ENCODE measurements around the gene PRR7.
A peak's percentile ranks its signal among the peaks of the same experiment; 100 is the strongest.

PRR7 gene

GRCh38 chr5:177452688-177453638 is 6.3 kb downstream of the PRR7 start:
- no peak for DNase-seq (ENCODE audit: low spot score)

DNA sequence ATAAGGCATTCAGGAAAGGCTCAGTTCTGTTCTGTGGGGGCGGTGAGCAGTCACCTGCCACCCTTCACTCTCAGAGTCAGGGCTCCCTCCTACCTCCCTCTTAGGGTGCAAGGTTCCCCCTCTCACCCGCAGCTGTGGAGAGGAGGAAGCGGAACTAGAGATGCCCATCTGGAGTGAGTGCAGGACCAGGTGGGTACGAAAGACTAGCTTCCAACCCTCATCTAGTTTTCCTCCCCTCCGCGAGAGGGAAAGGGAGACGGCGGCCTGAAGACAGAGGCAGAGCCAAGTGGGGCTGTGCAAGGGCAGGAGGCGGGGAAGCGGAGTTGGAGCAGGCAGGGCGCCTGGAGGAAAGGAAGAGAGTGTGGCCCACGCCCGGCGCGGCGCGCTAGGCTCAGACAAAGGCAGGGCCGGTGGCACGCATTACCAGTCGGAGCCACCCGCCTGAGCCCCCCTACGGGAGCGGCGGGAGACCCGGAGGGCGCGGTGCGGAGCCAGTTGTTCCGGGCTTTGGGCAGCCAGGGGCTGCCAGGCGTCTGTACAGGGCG is 7.3 kb downstream of the PRR7 start:
- DNase-seq (ENCODE audit: low spot score) = no peak

DNA sequence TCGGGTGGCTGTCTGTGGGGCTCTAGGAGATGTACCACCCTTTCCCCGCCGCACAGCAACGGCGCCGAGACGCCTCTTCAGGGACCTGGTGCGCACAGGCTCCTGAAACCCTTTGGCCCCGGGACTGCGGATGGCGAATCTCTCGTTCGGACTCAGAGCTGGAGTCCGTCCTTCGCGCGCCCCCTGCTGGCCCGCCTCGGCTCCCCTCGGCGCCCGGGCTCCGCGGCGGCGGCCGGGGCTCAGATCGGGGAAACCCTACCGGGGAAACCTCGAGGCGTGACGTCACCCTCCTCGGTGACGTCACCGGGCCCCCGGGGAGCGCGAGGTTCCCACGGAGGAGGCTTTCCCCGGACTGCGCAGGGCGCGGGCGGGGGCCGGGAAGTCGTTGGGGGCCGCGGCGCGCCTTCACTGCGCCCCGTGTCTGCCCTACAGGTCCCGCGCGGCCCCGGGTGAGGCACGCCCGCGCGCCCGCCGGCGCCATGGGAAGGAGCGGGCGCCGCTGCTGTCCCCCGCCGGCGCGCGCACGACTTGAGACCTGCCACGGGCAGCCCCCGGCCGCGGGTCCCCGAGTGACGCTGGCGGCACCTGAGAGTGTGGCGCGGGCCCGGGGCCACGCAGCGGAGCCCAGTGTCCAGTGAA is 7.9 kb downstream of the PRR7 start:
- DNase-seq (ENCODE audit: low spot score) = peak; percentile 97

GRCh38 chr5:177455036-177455660 is 8.5 kb downstream of the PRR7 start:
- DNase-seq (ENCODE audit: low spot score) = peak; percentile 73

DNA sequence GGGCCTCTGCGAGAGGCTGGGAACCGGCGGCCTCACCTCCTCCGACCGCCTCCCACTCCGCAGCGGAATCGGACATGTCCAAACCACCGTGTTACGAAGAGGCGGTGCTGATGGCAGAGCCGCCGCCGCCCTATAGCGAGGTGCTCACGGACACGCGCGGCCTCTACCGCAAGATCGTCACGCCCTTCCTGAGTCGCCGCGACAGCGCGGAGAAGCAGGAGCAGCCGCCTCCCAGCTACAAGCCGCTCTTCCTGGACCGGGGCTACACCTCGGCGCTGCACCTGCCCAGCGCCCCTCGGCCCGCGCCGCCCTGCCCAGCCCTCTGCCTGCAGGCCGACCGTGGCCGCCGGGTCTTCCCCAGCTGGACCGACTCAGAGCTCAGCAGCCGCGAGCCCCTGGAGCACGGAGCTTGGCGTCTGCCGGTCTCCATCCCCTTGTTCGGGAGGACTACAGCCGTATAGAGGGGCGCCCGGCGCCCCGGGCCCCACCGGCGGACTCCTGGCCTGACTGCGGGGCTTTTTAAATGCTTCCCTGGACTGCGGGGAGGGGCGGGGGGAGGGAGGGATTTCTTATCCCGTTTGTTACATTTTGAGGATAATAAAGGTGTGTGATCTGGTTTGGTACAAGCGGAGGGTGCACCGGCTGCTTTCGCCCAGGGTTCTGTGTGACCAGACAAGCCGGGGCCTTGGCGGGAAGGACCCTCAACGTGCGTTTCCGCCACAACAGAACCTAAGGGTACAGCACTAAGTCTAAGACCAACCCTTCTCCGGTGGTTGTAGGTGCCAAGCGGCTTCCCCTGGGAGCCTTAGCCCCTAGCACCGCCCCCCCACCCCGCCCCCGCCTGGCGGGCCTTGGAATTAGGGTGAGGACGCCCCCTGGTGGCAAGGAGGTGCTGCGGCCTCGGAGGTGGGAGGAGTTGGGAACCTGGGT is 9.3 kb downstream of the PRR7 start:
- peak; percentile 95 for DNase-seq (ENCODE audit: low spot score)

GRCh38 chr5:177456591-177456964 is 10.0 kb downstream of the PRR7 start:
- DNase-seq (ENCODE audit: low spot score) = no peak

DNA sequence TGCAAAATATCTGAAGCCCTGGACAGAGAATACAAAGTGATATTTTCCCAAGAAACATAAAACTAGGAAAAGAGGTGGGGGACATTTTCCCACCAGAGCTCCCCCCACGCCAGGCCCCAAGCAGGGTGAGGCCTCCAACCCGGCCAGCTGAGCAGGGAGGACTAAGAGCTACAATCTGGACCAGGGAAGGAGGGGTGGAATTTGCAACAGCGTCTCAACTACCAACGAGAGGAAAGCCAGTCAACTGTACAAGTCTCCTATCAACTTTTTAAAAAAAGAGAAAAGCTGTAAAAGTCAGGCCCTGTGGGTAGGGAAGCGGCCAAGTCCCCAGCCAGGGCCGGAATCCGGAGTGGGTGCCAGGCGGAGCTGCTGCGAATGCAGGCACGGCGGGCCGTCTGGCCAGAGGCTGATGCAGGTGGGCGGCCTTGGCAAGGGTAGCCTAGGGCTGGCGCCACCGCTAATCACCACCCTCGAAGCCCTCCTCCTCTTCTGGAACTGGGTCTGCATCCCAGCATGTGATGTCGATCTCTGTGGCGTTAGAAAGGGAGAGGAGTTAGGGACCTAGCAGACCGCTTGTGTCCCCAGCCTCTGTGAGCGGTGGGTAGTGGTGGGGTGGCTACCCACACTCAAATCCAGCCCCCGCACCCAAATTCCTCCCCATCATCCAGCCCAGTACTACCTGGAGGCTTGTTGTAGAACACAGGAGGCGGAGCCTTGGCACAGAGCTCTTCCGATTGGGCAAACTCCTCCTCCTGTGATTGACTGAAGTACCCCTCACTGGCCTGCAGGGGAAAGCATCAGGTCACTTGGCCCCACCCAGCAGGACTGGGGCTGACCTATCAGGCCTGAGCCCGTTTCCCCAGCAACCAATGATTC is 10.6 kb downstream of the PRR7 start:
- DNase-seq (ENCODE audit: low spot score) = peak; percentile 94

DNA sequence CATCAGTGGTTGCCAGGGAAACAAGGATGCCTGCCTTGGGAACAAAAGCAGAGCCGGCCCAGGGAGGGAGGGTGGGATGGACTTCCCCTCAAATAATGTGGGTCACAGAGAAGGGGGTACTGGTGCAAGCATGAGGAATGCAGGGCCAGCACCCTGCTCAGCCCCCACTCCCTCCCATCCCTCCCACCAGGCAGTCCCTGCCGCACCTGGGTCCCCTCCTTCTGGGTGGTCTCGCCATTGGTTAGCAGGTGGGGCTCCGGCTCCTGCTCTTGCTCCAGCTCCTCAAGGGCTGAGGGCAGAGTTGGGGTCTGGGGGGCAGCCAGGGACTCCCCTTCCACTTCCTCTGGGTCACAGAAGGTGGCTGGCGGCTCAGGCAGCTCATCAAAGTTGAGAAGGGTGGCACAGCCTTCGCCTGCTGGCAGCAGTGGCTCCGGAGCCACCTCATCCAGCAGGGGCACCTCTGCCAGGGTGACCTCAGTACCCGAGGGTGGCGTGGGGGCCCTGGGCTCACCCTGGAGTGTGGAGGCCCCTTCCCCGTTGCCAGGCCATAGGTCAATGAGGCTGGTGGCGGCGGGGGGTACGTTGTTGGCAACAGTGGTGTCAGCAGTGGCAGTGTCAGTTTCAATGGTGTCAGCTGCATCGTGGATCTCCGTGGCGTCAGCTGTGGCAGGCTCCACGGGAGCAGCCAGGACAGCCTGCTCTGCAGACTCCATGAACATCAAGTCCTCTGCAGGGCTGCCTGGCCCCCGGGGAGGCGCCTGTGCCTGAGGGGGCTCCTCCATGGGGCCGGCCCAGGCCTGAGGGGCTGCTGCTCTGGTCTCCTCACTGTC is 11.5 kb downstream of the PRR7 start:
- no peak for DNase-seq (ENCODE audit: low spot score)

DNA sequence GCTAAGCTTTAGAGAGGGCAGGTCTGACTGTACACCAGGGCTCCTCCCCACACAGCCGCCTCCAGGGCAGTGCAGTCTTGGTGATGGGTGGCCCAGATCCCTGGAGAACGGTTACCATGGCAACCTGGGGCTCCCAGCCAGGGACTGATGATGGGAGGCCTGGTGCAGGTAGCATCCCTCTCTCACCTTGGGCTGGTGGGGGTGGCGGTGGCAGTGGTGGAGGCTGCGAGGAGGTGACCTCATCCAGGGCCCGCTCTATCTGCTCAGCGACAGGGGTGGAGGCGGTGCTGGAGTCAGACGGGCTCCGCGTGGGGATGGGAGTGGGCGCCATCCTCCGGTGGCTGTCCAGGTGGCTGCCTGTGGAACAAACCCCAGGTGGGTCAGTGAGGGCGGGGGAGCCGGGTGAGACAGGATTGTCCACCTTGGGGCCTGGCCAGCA is 12.3 kb downstream of the PRR7 start:
- no peak for DNase-seq (ENCODE audit: low spot score)

DNA sequence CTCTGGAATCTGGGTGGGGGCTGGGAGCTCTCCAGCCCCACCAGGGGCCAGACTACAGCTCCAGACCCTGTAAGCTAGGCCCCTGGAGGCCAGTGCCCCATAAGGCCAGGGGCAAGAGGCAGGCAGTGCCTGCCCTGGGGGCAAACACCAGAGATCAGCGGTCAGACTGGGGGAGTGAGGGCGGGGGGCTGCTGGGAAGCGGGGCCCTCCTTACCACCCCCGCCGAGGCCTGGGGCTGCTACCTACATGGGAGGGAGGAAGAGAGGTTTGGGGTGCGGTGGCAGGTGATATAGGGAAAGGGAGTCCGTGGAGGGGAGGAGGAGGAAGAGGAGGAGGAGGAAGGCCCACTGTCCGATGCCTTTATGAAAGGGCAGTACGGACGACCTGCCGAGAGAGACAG is 12.7 kb downstream of the PRR7 start:
- no peak for DNase-seq (ENCODE audit: low spot score)

DNA sequence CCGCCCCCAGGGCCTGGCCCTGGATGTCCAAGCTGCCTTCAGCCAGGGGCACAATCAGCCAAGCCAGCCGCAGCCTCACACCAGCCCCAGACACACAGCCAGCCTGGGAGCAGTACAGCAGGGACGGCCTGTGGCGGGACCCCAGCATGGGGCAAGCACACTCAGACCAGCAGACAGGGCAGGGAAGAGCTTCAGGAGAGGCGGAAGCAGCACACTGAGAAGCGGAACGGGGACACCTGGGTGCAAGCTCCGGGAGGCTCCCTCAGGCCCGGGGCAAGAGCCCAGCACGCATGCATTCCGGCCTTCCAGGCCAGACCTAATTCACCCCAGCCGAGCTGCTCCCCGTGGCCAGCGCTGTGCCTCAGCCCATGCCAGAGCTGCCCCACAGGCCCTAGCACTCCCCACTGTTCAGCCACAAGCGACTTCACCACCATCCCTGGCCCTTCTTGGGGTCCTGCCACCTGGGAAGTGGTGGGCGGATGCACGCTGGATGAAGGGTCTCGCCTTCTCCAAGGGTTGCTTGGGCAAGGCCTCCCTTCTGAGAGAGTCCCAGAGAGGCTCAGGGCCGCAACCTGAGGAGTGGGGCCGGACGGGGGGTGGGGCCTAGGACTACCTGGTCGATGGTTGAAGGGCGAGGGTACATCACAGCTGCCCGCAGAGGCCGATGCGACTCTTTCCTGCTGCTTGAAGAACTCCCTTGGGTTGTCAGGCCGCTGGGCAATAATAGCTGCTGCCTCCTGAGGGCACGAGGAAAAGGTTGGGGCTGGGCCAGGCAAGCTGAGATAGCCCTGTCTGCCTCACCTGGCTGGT is 13.4 kb downstream of the PRR7 start:
- no peak for DNase-seq (ENCODE audit: low spot score)

- DNase-seq (ENCODE audit: low spot score) = no peak
Measured at GRCh38 chr5:177462021-177462670, 15.5 kb downstream of the PRR7 start.

DNA sequence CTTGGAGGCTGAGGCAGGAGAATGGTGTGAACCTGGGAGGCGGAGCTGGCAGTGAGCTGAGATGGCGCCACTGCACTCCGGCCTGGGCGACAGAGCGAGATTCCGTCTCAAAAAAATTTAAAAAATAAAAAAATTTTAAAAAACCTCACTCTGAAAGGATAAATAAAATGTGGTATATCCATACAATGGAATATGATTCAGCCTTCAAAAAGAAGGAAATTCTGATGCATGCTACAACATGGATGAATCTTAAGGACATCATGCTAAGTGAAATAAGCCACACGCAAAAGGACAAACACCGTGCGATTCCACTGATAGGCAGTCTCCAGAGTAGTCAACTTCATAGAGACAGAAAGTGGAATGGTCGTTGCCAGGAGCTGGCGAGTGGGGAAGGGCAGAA is 18.4 kb downstream of the PRR7 start:
- no peak for DNase-seq (ENCODE audit: low spot score)

- no peak for DNase-seq (ENCODE audit: low spot score)
Measured at GRCh38 chr5:177466861-177467260, 20.2 kb downstream of the PRR7 start.

GRCh38 chr5:177467436-177467835 is 20.8 kb downstream of the PRR7 start:
- DNase-seq (ENCODE audit: low spot score) = no peak

- DNase-seq (ENCODE audit: low spot score) = no peak
Measured at GRCh38 chr5:177468329-177468684, 21.7 kb downstream of the PRR7 start.

DNA sequence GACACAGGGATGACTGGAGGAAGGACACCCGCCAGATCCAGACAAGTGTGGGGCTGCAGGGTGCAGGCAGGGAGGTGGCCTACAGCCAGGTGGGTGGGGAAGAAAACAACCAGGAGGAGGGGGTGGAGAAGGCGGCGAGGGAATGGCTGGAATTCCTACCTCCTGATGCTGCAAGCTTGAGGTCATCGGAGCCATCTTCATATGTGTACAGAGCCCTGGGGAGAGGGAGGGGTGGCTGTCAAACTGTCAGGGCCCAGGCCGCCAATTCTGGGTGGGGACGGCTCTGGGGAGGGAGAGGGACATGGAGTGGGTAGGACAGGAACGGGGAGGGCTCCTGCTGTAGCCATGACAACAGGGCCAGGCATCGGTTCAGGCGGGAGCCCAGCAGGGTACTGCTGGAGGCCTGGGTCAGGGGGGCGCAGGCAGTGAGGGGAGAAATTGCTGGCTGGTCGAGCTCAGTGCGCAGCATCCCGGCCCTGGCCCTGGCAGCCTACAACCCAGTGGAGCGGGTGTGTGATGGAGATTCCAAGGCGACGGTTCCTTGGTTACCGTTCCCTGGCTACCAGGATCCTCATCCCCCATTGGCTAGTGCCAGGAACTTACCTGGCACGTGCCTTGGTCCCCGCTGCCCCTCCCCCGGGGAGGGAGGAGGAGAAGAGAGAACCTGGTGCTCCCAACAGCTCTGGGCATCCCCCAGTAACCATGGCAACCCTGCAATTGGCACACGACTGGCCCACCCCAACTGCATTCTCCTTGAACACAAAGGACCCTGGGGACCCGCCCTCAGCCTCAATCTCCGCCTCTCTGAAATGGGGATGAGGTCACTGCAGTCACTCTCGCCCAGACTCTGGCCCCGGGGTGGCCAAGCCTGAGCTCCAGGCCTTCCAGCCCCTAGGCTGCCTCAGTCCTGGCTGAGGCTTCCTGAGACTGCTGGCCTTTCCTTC is 22.3 kb downstream of the PRR7 start:
- peak; percentile 72 for DNase-seq (ENCODE audit: low spot score)
